Ishikawa (cell line): ENCODE results near the gene MPV17L2.

ENCODE experiments used
- CEBPB ChIP-seq: IDR thresholded peaks from 2 replicates; pipeline ENCODE4 v1.6.1; 2012
- CREB1 ChIP-seq: IDR thresholded peaks from 2 replicates; pipeline ENCODE4 v1.6.1; 2012; ENCODE audit warnings: low read depth
- EGR1 ChIP-seq: IDR thresholded peaks from 2 replicates; pipeline ENCODE4 v1.6.1; 2012
- EP300 ChIP-seq: IDR thresholded peaks from 2 replicates; pipeline ENCODE4 v1.6.1; 2012; ENCODE audit warnings: borderline replicate concordance
- FOXM1 ChIP-seq: IDR thresholded peaks from 2 replicates; pipeline ENCODE4 v1.6.1; 2012; ENCODE audit warnings: low read depth, borderline replicate concordance
- MAX ChIP-seq: IDR thresholded peaks from 2 replicates; pipeline ENCODE4 v1.6.1; 2012
- NFIC ChIP-seq: IDR thresholded peaks from 2 replicates; pipeline ENCODE4 v1.6.1; 2012
- RAD21 ChIP-seq: IDR thresholded peaks from 2 replicates; pipeline ENCODE4 v1.6.1; 2012; ENCODE audit warnings: low read depth
- REST ChIP-seq: IDR thresholded peaks from 2 replicates; pipeline ENCODE4 v1.6.1; 2012; ENCODE audit warnings: low read depth, mild to moderate bottlenecking
- TAF1 ChIP-seq: IDR thresholded peaks from 2 replicates; pipeline ENCODE4 v1.6.1; 2012; ENCODE audit warnings: low read depth, mild to moderate bottlenecking
- TCF12 ChIP-seq: IDR thresholded peaks from 2 replicates; pipeline ENCODE4 v1.6.1; 2012; ENCODE audit warnings: low read depth
- TEAD4 ChIP-seq: IDR thresholded peaks from 2 replicates; pipeline ENCODE4 v1.6.1; 2012
- USF1 ChIP-seq: IDR thresholded peaks from 2 replicates; pipeline ENCODE4 v1.6.1; 2012
- YY1 ChIP-seq: IDR thresholded peaks from 2 replicates; pipeline ENCODE4 v1.6.1; 2012; ENCODE audit warnings: low read depth
- ZBTB7A ChIP-seq: IDR thresholded peaks from 2 replicates; pipeline ENCODE4 v1.6.1; 2012; ENCODE audit warnings: low read depth

Gene MPV17L2

GRCh38 chr19:18152817-18153555 lies 40.0 kb upstream of the MPV17L2 start, which contains the start of gene PIK3R2:
TSS of gene PIK3R2 (plus strand) at chr19:18153163. CDS start at chr19:18155880, 2,717 bp downstream.
- no peak for TF ChIP-seq TEAD4
- TF ChIP-seq MAX = peak; percentile 55; the same call in 1 of the 2 replicates
- TF ChIP-seq EP300 = peak; percentile 26; the same call in 1 of the 2 replicates
- no peak for TF ChIP-seq TCF12
- peak; percentile 44; the same call in 1 of the 2 replicates for TF ChIP-seq ZBTB7A
- no peak for TF ChIP-seq YY1
- no peak for TF ChIP-seq CREB1
- no peak for TF ChIP-seq RAD21
- peak; percentile 14; the same call in 1 of the 2 replicates for TF ChIP-seq TAF1

GRCh38 chr19:18153556-18154134 lies 39.4 kb upstream of the MPV17L2 start:
- TF ChIP-seq FOXM1 = no peak
- no peak for TF ChIP-seq NFIC
- no peak for TF ChIP-seq MAX
- no peak for TF ChIP-seq RAD21
- TF ChIP-seq TEAD4 = no peak
- no peak for TF ChIP-seq YY1
- no peak for TF ChIP-seq TAF1
- no peak for TF ChIP-seq USF1
- TF ChIP-seq CEBPB = no peak
- no peak for TF ChIP-seq REST
- no peak for TF ChIP-seq TCF12
- TF ChIP-seq EP300 = no peak
- TF ChIP-seq ZBTB7A = no peak
- TF ChIP-seq CREB1 = no peak
- TF ChIP-seq EGR1 = no peak

GRCh38 chr19:18155095-18156087 lies 37.6 kb upstream of the MPV17L2 start:
- TF ChIP-seq RAD21 (no peak), EGR1 (peak; percentile 78), NFIC (peak; percentile 46; the same call in 1 of the 2 replicates)

- TF ChIP-seq USF1 (no peak), YY1 (no peak), ZBTB7A (0 out of 2 replicates have a peak, but pooled peaks have one; percentile 22)
Observed at GRCh38 chr19:18156268-18156667, 36.8 kb upstream of the MPV17L2 start.

GRCh38 chr19:18156841-18157464 lies 36.1 kb upstream of the MPV17L2 start:
- 0 out of 2 replicates have a peak, but pooled peaks have one; percentile 6 for TF ChIP-seq YY1
- TF ChIP-seq EP300 = peak; percentile 82
- no peak; the same call in 1 of the 2 replicates for TF ChIP-seq TAF1
- no peak for TF ChIP-seq REST
- no peak for TF ChIP-seq CEBPB
- TF ChIP-seq MAX = peak; percentile 86
- peak; percentile 22; the same call in 1 of the 2 replicates for TF ChIP-seq TEAD4
- no peak for TF ChIP-seq RAD21
- no peak for TF ChIP-seq TCF12
- no peak for TF ChIP-seq FOXM1
- TF ChIP-seq EGR1 = 0 out of 2 replicates have a peak, but pooled peaks have one; percentile 27
- TF ChIP-seq NFIC = peak; percentile 97
- peak; percentile 34; the same call in 1 of the 2 replicates for TF ChIP-seq CREB1
- TF ChIP-seq ZBTB7A = no peak
- peak; percentile 91 for TF ChIP-seq USF1
